ENCODE results near the gene OPN1MW.
"Not testable (repeated sequence)": the region's sequence is repeated elsewhere in the genome, so short reads cannot be mapped to it uniquely, and the experiment has no call there.

- not testable (repeated sequence) for TF ChIP-seq CTCF (conservative IDR thresholded peaks at IDR 0.05 in 1 of 2, IDR thresholded peaks at IDR 0.05 in 1 of 2; ENCODE audit: low read depth in 1 of 2, low read length in 2 of 2); EZH2 (IDR thresholded peaks at IDR 0.05; ENCODE audit: low read length, missing control alignments)
Observed at GRCh38 chrX:154151030-154151429, 31.4 kb upstream of the OPN1MW start.

All from fibroblast of lung (primary cell).